HG03135 (cell line): ENCODE data around the gene TNIP2.
"Not testable (repeated sequence)": the region's sequence is repeated elsewhere in the genome, so short reads cannot be mapped to it uniquely, and the experiment has no call there.

Experiments
- ATAC-seq: cut with Tn5 transposase; IDR thresholded peaks from one replicate; pipeline ENCODE4 v1.9.1; 2021; ENCODE audit warnings: mild to moderate bottlenecking, moderate library complexity; ENCODE audit not compliant: unreplicated experiment

Gene TNIP2

GRCh38 chr4:2771264-2771663 lies 15.1 kb upstream of the TNIP2 start:
- no peak for ATAC-seq

- ATAC-seq: no peak
These were observed 12.8 kb upstream of the TNIP2 start for GRCh38 chr4:2768921-2769336.

GRCh38 chr4:2768124-2768523 lies 12.0 kb upstream of the TNIP2 start:
- no peak for ATAC-seq

- ATAC-seq: no peak
These were observed 11.6 kb upstream of the TNIP2 start for GRCh38 chr4:2767705-2768074.

- ATAC-seq: no peak
These were observed 11.0 kb upstream of the TNIP2 start for GRCh38 chr4:2767046-2767704.

GRCh38 chr4:2765832-2766526 lies 9.8 kb upstream of the TNIP2 start:
- ATAC-seq: no peak

- ATAC-seq: no peak
These were observed 7.4 kb upstream of the TNIP2 start for GRCh38 chr4:2763511-2763967.

- ATAC-seq: not testable (repeated sequence)
These were observed 6.6 kb upstream of the TNIP2 start for GRCh38 chr4:2762486-2763370.

GRCh38 chr4:2762048-2762447 lies 5.9 kb upstream of the TNIP2 start:
- ATAC-seq: no peak

- ATAC-seq: no peak
These were observed 5.1 kb upstream of the TNIP2 start for GRCh38 chr4:2761035-2761923.

- no peak for ATAC-seq
These were observed 1.3 kb upstream of the TNIP2 start for GRCh38 chr4:2757426-2757825.

GRCh38 chr4:2756691-2757350 lies 685 bp upstream of the TNIP2 start:
- ATAC-seq: peak; percentile 20

- no peak for ATAC-seq
These were observed 1.0 kb downstream of the TNIP2 start for GRCh38 chr4:2754848-2755819.

- ATAC-seq: no peak
These were observed 2.7 kb downstream of the TNIP2 start for GRCh38 chr4:2753436-2753835.

GRCh38 chr4:2750719-2751605 lies 5.2 kb downstream of the TNIP2 start:
- ATAC-seq: no peak

- no peak for ATAC-seq
These were observed 9.0 kb downstream of the TNIP2 start for GRCh38 chr4:2746891-2747695.
